Measurements from ENCODE around the gene RBFOX2. TPM values are rescaled to one million over a fixed set of nuclear protein-coding genes. Genes with fewer than 3 reads are reported as not detected.

The RBFOX2 gene
- total and polyA plus RNA-seq, 10 of the 15 experiments (the other 5 are each of a cell fraction or from before 2014, with no cell fraction given), result 0.01 to 2.7 (median 0.17) TPM; not detected in 4

DNA sequence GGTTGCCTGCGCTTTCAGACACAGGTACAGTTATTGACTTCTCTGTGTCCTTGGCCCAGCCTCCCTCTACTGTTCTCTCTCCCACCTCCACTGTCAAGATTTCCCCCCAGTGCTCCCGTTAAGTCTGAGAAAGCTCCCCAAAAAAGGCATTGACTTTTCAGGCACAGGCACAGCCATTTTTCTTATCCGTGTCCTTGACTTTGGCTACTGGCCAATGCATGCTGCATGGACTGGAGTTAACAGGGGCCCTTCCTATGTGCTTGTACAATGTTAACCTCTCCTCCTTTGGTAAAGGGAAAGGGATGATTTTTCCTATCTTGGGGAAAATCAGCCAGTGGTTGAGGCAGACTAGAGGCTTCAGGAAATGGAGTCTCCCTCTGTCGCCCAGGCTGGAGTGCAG lies 306.7 kb downstream of the RBFOX2 start:
- POLR2A ChIA-PET, result no interaction called here
- in situ Hi-C loops (cut with MboI), result no loop called here
- SMC1A ChIA-PET (ENCODE audit: uncharacterized antibody, unreplicated experiment), result no interaction called here
- no peaks in the 10 kb centered on the region for H3K79me2 ChIP-seq (ENCODE audit: control insufficient read depth, insufficient read depth, low read length)
- H3K36me3 ChIP-seq (ENCODE audit: control insufficient read depth in 2 of 2, insufficient read depth in 2 of 2, low read length in 1 of 2), result no peaks in the 10 kb centered on the region
- H3K9ac ChIP-seq (ENCODE audit: control insufficient read depth, insufficient read depth, low read length), result no peak overlapping the region
- peaks cover 0 to 2% of the 10 kb centered on the region in 2 experiments; a peak in 1 of 4 replicates for H3K27me3 ChIP-seq (replicated peaks in 1 of 2; ENCODE audit: control insufficient read depth in 2 of 2, insufficient read depth in 2 of 2, low read length in 1 of 2)
- no peak overlapping the region for H2AFZ ChIP-seq (ENCODE audit: control insufficient read depth, low read depth, low read length)
- no peaks in the 10 kb centered on the region for H4K20me1 ChIP-seq (ENCODE audit: control insufficient read depth, insufficient read depth)
- H3K9me3 ChIP-seq (replicated peaks; ENCODE audit: control insufficient read depth, insufficient read depth, low read length), result no peaks in the 10 kb centered on the region
- TF ChIP-seq SMAD5 (IDR thresholded peaks at IDR 0.05; ENCODE audit: low read depth) (no peak), TCF12 (IDR thresholded peaks at IDR 0.05; ENCODE audit: low read depth, low read length) (no peak)
- no peak overlapping the region for H3K4me2 ChIP-seq (ENCODE audit: control insufficient read depth, insufficient read depth)
- ATAC-seq, result no peak
- H3K4me1 ChIP-seq (ENCODE audit: control insufficient read depth, insufficient read depth, low read length), result no peaks in the 10 kb centered on the region
- DNase-seq (ENCODE audit: low read depth, low spot score), result no peak
- FAIRE-seq, result no peak
- intact Hi-C loops (cut with micrococcal nuclease; ENCODE audit: unreplicated experiment), result no loop called here
- WGBS (ENCODE audit: insufficient coverage, insufficient replicate concordance, low lambda C conversion rate, missing lambda C conversion rate), result 38% methylated on average over 4 of the region's 4 CpGs
- H3K27ac ChIP-seq (ENCODE audit: control insufficient read depth, insufficient read depth), result no peak overlapping the region
- RAD21 ChIA-PET (ENCODE audit: unreplicated experiment), result no interaction called here
- CTCF ChIA-PET, result no interaction called here
- no TSS peak for BruUV-seq (replicated peaks)
- no peak overlapping the region for H3K4me3 ChIP-seq

DNA sequence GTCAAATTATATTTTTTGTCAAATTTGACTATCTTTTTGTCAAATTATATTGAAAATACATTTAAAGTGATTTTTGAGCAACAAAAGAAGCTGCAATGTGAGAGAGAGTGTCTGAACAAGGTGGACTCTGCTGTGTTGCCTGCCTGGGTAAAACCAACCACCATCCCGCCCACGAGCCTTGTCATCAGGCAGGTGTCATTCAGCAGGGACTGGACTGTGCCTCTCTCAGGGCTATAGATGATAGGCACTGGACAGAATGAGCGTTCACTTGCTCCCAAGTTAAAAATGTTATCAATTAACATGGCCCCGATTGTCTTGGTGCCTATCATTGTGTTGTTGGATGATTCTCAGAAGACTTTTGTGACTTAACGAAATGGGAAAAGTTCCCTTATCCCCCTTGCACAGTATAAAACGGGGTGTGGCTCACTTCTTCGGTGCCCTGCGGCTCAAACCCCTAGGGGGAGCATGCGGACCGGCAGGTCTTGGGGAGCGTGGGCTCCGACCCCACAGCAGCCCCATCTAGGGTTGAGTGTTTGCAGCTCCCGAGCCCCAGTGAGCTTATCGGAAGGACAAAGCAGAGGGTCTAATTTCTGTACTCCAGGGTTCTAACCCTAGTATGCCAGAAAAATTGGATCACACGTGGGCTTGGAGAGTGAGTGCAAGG lies 309.3 kb downstream of the RBFOX2 start:
- Histone ChIP-seq H3K27me3 (replicated peaks in 1 of 2; ENCODE audit: control insufficient read depth in 2 of 2, insufficient read depth in 2 of 2, low read length in 1 of 2) (0 out of 4 replicates have a peak, but pooled peaks cover 0 to 2% of the 10 kb centered on the region in 2 experiments), H3K4me1 (ENCODE audit: control insufficient read depth, insufficient read depth, low read length) (no peaks in the 10 kb centered on the region), H2AFZ (ENCODE audit: control insufficient read depth, low read depth, low read length) (no peak overlapping the region), H3K27ac (ENCODE audit: control insufficient read depth, insufficient read depth) (no peak overlapping the region), H3K79me2 (ENCODE audit: control insufficient read depth, insufficient read depth, low read length) (no peaks in the 10 kb centered on the region), H4K20me1 (ENCODE audit: control insufficient read depth, insufficient read depth) (no peaks in the 10 kb centered on the region), H3K36me3 (ENCODE audit: control insufficient read depth in 2 of 2, insufficient read depth in 2 of 2, low read length in 1 of 2) (no peaks in the 10 kb centered on the region), H3K9ac (ENCODE audit: control insufficient read depth, insufficient read depth, low read length) (no peak overlapping the region), H3K9me3 (replicated peaks; ENCODE audit: control insufficient read depth, insufficient read depth, low read length) (no peaks in the 10 kb centered on the region), H3K4me3 (no peak overlapping the region), H3K4me2 (ENCODE audit: control insufficient read depth, insufficient read depth) (no peak overlapping the region)
- TF ChIP-seq RAD21 (IDR thresholded peaks at IDR 0.05; ENCODE audit: insufficient read depth, low read depth, low read length) (peak; percentile 24; the same call in 1 of the 2 replicates), SMC3 (IDR thresholded peaks at IDR 0.05; ENCODE audit: borderline replicate concordance, low read length) (no peak), MEF2A (IDR thresholded peaks at IDR 0.05; ENCODE audit: insufficient read depth, low read depth, low read length) (no peak), KDM1A (IDR thresholded peaks at IDR 0.05; ENCODE audit: borderline replicate concordance) (no peak), ZNF622 (IDR thresholded peaks at IDR 0.05) (no peak), JUND (IDR thresholded peaks at IDR 0.05; ENCODE audit: low read depth, low read length) (no peak)
- TF ChIP-seq, protein P1, sequence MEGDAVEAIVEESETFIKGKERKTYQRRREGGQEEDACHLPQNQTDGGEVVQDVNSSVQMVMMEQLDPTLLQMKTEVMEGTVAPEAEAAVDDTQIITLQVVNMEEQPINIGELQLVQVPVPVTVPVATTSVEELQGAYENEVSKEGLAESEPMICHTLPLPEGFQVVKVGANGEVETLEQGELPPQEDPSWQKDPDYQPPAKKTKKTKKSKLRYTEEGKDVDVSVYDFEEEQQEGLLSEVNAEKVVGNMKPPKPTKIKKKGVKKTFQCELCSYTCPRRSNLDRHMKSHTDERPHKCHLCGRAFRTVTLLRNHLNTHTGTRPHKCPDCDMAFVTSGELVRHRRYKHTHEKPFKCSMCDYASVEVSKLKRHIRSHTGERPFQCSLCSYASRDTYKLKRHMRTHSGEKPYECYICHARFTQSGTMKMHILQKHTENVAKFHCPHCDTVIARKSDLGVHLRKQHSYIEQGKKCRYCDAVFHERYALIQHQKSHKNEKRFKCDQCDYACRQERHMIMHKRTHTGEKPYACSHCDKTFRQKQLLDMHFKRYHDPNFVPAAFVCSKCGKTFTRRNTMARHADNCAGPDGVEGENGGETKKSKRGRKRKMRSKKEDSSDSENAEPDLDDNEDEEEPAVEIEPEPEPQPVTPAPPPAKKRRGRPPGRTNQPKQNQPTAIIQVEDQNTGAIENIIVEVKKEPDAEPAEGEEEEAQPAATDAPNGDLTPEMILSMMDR (IDR thresholded peaks at IDR 0.05 in 2 of 3, conservative IDR thresholded peaks at IDR 0.05 in 1 of 3; ENCODE audit: control insufficient read depth in 2 of 3, extremely low read depth in 1 of 3, insufficient read depth in 1 of 3, low read depth in 3 of 3, low read length in 3 of 3), result peak in 2 of 3 experiments; percentile 15 to 36; a peak in 2 of 6 replicates
- ATAC-seq, result no peak
- ChIA-PET CTCF (no interaction called here), RAD21 (ENCODE audit: unreplicated experiment) (no interaction called here), SMC1A (ENCODE audit: uncharacterized antibody, unreplicated experiment) (no interaction called here), POLR2A (no interaction called here)
- in situ Hi-C loops (cut with MboI) (no loop called here), intact Hi-C loops (cut with micrococcal nuclease; ENCODE audit: unreplicated experiment) (no loop called here)
- DNase-seq (ENCODE audit: low read depth, low spot score), result no peak
- 52% methylated on average over 15 of the region's 15 CpGs for WGBS (ENCODE audit: insufficient coverage, insufficient replicate concordance, low lambda C conversion rate, missing lambda C conversion rate)
- BruUV-seq (replicated peaks), result no TSS peak
- FAIRE-seq, result no peak

Data from GM12878 (cell line).